SK-N-MC (cell line): ENCODE results near the gene SNU13.

ENCODE experiments used
- EZH2 ChIP-seq: fragments of 200-600 bp; sonication (generic); IDR thresholded peaks from one replicate; pipeline ENCODE4 v1.6.1; 2017; ENCODE audit warnings: antibody characterized with exemption
- FOXP2 ChIP-seq: optimal IDR thresholded peaks from 2 replicates; pipeline ENCODE3; 2011; ENCODE audit warnings: mild to moderate bottlenecking, moderate library complexity; ENCODE audit not compliant: insufficient read depth; ENCODE audit errors: extremely low read length, control extremely low read depth
- POLR2AphosphoS5 ChIP-seq: IDR thresholded peaks from 2 replicates; pipeline ENCODE4 v1.6.1; 2012; ENCODE audit warnings: mild to moderate bottlenecking, low read depth, low read length, borderline replicate concordance

DNA sequence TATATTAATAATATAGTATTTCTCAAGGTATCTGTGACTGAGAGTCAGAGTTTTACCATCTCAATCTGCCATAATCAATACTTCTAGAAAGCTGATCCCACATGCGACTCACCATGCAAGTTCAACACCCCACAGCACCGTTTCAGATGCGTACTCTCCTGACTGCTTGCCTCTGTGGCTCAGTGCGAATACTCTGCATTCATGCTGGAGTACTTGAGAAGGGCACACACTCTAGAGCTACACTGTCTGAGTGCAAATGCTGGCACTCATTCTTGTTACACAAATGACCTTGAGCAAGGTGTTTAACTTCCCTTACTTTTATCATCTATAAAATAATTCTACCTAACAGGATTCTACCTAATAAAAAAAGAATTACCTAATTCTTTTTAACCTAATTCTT is 12.5 kb downstream of the SNU13 start:
- TF ChIP-seq POLR2AphosphoS5 (no peak), EZH2 (no peak), FOXP2 (no peak)
